Prostate gland (tissue), 2 donors: ENCODE data around the gene NAALADL1. TPM values are rescaled to one million over a fixed set of nuclear protein-coding genes. Genes with fewer than 3 reads are reported as not detected.

Experiments
- DNase-seq: peaks from one replicate; pipeline ENCODE4 v3.0.0-alpha.2; 2019; ENCODE audit warnings: low spot score
- H3K27ac ChIP-seq, 2 donors: fragments of 200-600 bp; sonication (generic); 2 replicates each; pipeline ENCODE4 v1.5.1; 2017 to 2019
- H3K27me3 ChIP-seq: fragments of 200-600 bp; sonication (generic); replicated peaks from 2 replicates; pipeline ENCODE4 v1.5.1; 2019; ENCODE audit not compliant: insufficient read depth
- H3K36me3 ChIP-seq, 2 donors: fragments of 200-600 bp; sonication (generic); 1 replicate in 1 of 2; 2 replicates in 1 of 2; pipeline versions ENCODE4 v1.5.1 to v1.8.1; 2017 to 2019
- H3K4me1 ChIP-seq: fragments of 200-600 bp; sonication (generic); replicated peaks from 2 replicates; pipeline ENCODE4 v1.5.1; 2019
- H3K4me3 ChIP-seq, 2 donors: fragments of 200-600 bp; sonication (generic); 2 replicates each; pipeline ENCODE4 v1.5.1; 2017 to 2019
- H3K9me3 ChIP-seq: fragments of 200-600 bp; sonication (generic); 2 replicates; pipeline ENCODE4 v1.5.1; 2017
- POLR2A ChIP-seq: fragments of 450-650 bp; IDR thresholded peaks from one replicate; pipeline ENCODE4 v1.6.1; 2016; ENCODE audit warnings: antibody characterized with exemption, mild to moderate bottlenecking
- POLR2AphosphoS5 ChIP-seq: sonication (generic); formaldehyde crosslinking; IDR thresholded peaks from one replicate; pipeline ENCODE4 v1.6.1; 2017; ENCODE audit warnings: antibody characterized with exemption
- WGBS: methylation state at CpG from one replicate; pipeline ENCODE4 v1.1.5; 2018; 5-methylcytosine and 5-hydroxymethylcytosine counted together
- intact Hi-C: fragments of 100-400 bp; cut with DNase I; formaldehyde crosslinking; loops from one replicate; pipeline ENCODE4 v1.14.2; 2022
- total RNA-seq, 2 donors: library from RNA; depleted of rRNA; stranded (reverse); fragments of >200 nt; gene quantifications; one replicate each; pipeline ENCODE4 v1.1.0, GENCODE V29; 2016
- TF ChIP-seq, protein P1 (sequence below), 4 experiments: fragments of 200-600 bp in 2 of 4; fragments of 450-650 bp in 2 of 4; sonication (generic) in 2 of 4; IDR thresholded peaks; 1 replicate in 3 of 4; 2 replicates in 1 of 4; pipeline ENCODE4 v1.5.1; 2016 to 2019; ENCODE audit warnings: antibody characterized with exemption in 4 of 4, mild to moderate bottlenecking in 2 of 4, moderate library complexity in 2 of 4

Gene NAALADL1
- total RNA-seq, 2 donors from 2014 or later = 8.5 to 15.6 TPM

GRCh38 chr11:65083834-65084597 lies 25.7 kb upstream of the NAALADL1 start, which contains the start of the genes CDCA5 and ZFPL1:
TSS of gene CDCA5 (minus strand) at chr11:65084040. CDS start at chr11:65083978, 62 bp downstream.
TSS of gene ZFPL1 (plus strand) at chr11:65084222. CDS start at chr11:65084699, 477 bp downstream.
- TF ChIP-seq POLR2AphosphoS5 = peak; percentile 100
- TF ChIP-seq POLR2A = peak; percentile 57
- TF ChIP-seq, protein P1, sequence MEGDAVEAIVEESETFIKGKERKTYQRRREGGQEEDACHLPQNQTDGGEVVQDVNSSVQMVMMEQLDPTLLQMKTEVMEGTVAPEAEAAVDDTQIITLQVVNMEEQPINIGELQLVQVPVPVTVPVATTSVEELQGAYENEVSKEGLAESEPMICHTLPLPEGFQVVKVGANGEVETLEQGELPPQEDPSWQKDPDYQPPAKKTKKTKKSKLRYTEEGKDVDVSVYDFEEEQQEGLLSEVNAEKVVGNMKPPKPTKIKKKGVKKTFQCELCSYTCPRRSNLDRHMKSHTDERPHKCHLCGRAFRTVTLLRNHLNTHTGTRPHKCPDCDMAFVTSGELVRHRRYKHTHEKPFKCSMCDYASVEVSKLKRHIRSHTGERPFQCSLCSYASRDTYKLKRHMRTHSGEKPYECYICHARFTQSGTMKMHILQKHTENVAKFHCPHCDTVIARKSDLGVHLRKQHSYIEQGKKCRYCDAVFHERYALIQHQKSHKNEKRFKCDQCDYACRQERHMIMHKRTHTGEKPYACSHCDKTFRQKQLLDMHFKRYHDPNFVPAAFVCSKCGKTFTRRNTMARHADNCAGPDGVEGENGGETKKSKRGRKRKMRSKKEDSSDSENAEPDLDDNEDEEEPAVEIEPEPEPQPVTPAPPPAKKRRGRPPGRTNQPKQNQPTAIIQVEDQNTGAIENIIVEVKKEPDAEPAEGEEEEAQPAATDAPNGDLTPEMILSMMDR (IDR thresholded peaks at IDR 0.05) = peak in 2 of 4 experiments; percentile 29 to 30
- no peaks in the 10 kb centered on the region for H3K9me3 ChIP-seq
- H3K27me3 ChIP-seq = no peaks in the 10 kb centered on the region
- peak within 1 kb of the TSS; percentile 77 to 78 for H3K4me3 ChIP-seq
- peak; percentile 93 for DNase-seq
- H3K27ac ChIP-seq = peak within 1 kb of the TSS; percentile 91 to 94
- WGBS = under 1% methylated on average over 60 of the region's 79 CpGs
- intact Hi-C loops = loop anchor here (5.0 kb wide), 2 partner anchors 33 to 42 kb away; partner anchors contain the start of genes SAC3D1 and ZNHIT2
- peaks cover 5% of the 10 kb centered on the region for H3K4me1 ChIP-seq
- H3K36me3 ChIP-seq = peaks cover 0 to 5% of the 10 kb centered on the region in 2 donors

- peak overlapping the region; percentile 91 to 94 for H3K27ac ChIP-seq
- H3K4me1 ChIP-seq = peaks cover 5% of the 10 kb centered on the region
- TF ChIP-seq, protein P1 (IDR thresholded peaks at IDR 0.05) = no peak
- no peak for TF ChIP-seq POLR2A
- TF ChIP-seq POLR2AphosphoS5 = no peak
- WGBS = 6% methylated on average over 13 of the region's 13 CpGs
- H3K27me3 ChIP-seq = no peaks in the 10 kb centered on the region
- H3K9me3 ChIP-seq = no peaks in the 10 kb centered on the region
- DNase-seq = no peak
- peak overlapping the region; percentile 77 to 78 for H3K4me3 ChIP-seq
- intact Hi-C loops = loop anchor here (5.0 kb wide), 2 partner anchors 34 to 41 kb away; partner anchors contain the start of genes SAC3D1 and ZNHIT2
- H3K36me3 ChIP-seq = peaks cover 0 to 5% of the 10 kb centered on the region in 2 donors
These were observed 24.9 kb upstream of the NAALADL1 start for GRCh38 chr11:65083134-65083833.

GRCh38 chr11:65078786-65079342 lies 20.5 kb upstream of the NAALADL1 start:
- H3K4me1 ChIP-seq = no peaks in the 10 kb centered on the region
- no peaks in the 10 kb centered on the region for H3K27me3 ChIP-seq
- H3K36me3 ChIP-seq = no peaks in the 10 kb centered on the region
- 90% methylated on average over 9 of the region's 9 CpGs for WGBS
- H3K27ac ChIP-seq = no peak overlapping the region
- no peaks in the 10 kb centered on the region for H3K9me3 ChIP-seq
- TF ChIP-seq, protein P1 (IDR thresholded peaks at IDR 0.05) = no peak
- TF ChIP-seq POLR2AphosphoS5 = no peak
- no peak for TF ChIP-seq POLR2A
- intact Hi-C loops = no loop called here
- H3K4me3 ChIP-seq = no peak overlapping the region
- DNase-seq = no peak

GRCh38 chr11:65078151-65078550 lies 19.8 kb upstream of the NAALADL1 start:
- Histone ChIP-seq H3K36me3 (no peaks in the 10 kb centered on the region), H3K4me1 (no peaks in the 10 kb centered on the region), H3K27ac (no peak overlapping the region), H3K4me3 (no peak overlapping the region), H3K9me3 (no peaks in the 10 kb centered on the region), H3K27me3 (no peaks in the 10 kb centered on the region)
- DNase-seq = no peak
- intact Hi-C loops = no loop called here
- TF ChIP-seq, protein P1 (IDR thresholded peaks at IDR 0.05) = peak; percentile 29 to 64 (median 45)
- TF ChIP-seq POLR2A = no peak
- no peak for TF ChIP-seq POLR2AphosphoS5
- WGBS = 58% methylated on average over 3 of the region's 3 CpGs
